Spleen (tissue), 7 donors: ENCODE results near the gene PRKCE.

Source experiments
- POLR2AphosphoS5 ChIP-seq, 3 donors: sonication (generic); formaldehyde crosslinking; IDR thresholded peaks; one replicate each; pipeline ENCODE4 v1.5.1; 2017; ENCODE audit warnings: antibody characterized with exemption in 3 of 3
- TF ChIP-seq, protein P1 (sequence below), 11 experiments: fragments of 200-600 bp in 7 of 11; fragments of 450-650 bp in 4 of 11; sonication (generic) in 4 of 11; IDR thresholded peaks in 8 of 11; conservative IDR thresholded peaks in 3 of 11; 1 replicate in 7 of 11; 2 replicates in 4 of 11; pipeline versions ENCODE4 v1.4.0 to v1.8.0; 2016 to 2021; ENCODE audit warnings: antibody characterized with exemption in 11 of 11, inconsistent platforms in 4 of 11, mild to moderate bottlenecking in 1 of 11
- donor health status: DM: no; HTN: no; CAD: no; lungs with moderate emphysema.
- donor health status: DM: no; HTN: no; CAD: no.
- donor health status: DM: no; HTN: no; CAD: no.

GRCh38 chr2:45734336-45734735 lies 82.9 kb downstream of the PRKCE start:
- TF ChIP-seq, protein P1, sequence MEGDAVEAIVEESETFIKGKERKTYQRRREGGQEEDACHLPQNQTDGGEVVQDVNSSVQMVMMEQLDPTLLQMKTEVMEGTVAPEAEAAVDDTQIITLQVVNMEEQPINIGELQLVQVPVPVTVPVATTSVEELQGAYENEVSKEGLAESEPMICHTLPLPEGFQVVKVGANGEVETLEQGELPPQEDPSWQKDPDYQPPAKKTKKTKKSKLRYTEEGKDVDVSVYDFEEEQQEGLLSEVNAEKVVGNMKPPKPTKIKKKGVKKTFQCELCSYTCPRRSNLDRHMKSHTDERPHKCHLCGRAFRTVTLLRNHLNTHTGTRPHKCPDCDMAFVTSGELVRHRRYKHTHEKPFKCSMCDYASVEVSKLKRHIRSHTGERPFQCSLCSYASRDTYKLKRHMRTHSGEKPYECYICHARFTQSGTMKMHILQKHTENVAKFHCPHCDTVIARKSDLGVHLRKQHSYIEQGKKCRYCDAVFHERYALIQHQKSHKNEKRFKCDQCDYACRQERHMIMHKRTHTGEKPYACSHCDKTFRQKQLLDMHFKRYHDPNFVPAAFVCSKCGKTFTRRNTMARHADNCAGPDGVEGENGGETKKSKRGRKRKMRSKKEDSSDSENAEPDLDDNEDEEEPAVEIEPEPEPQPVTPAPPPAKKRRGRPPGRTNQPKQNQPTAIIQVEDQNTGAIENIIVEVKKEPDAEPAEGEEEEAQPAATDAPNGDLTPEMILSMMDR (IDR thresholded peaks at IDR 0.05 in 8 of 11, conservative IDR thresholded peaks at IDR 0.05 in 3 of 11) = no peak
- TF ChIP-seq POLR2AphosphoS5 (IDR thresholded peaks at IDR 0.05) = no peak
